Measurements from ENCODE around the gene PTPN20. TPM values are rescaled to one million over a fixed set of nuclear protein-coding genes. Genes with fewer than 3 reads are reported as not detected.

PTPN20 gene
- total RNA-seq, 1 experiment from 2014 or later = 0.96 TPM

GRCh38 chr10:46999217-46999616 is 88.0 kb downstream of the PTPN20 start (continued):
- TF ChIP-seq, protein P1, sequence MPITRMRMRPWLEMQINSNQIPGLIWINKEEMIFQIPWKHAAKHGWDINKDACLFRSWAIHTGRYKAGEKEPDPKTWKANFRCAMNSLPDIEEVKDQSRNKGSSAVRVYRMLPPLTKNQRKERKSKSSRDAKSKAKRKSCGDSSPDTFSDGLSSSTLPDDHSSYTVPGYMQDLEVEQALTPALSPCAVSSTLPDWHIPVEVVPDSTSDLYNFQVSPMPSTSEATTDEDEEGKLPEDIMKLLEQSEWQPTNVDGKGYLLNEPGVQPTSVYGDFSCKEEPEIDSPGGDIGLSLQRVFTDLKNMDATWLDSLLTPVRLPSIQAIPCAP (CRISPR knock-in tag; IDR thresholded peaks at IDR 0.05) = no peak
- TF ChIP-seq ESRRA (CRISPR knock-in tag; IDR thresholded peaks at IDR 0.05; ENCODE audit: borderline replicate concordance) (no peak), ARID4B (CRISPR knock-in tag; IDR thresholded peaks at IDR 0.05; ENCODE audit: borderline replicate concordance) (no peak), CDX4 (CRISPR knock-in tag; IDR thresholded peaks at IDR 0.05; ENCODE audit: borderline replicate concordance) (no peak), JAZF1 (CRISPR knock-in tag; IDR thresholded peaks at IDR 0.05) (no peak)
- TF ChIP-seq, protein P2, sequence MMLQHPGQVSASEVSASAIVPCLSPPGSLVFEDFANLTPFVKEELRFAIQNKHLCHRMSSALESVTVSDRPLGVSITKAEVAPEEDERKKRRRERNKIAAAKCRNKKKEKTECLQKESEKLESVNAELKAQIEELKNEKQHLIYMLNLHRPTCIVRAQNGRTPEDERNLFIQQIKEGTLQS (CRISPR knock-in tag; conservative IDR thresholded peaks at IDR 0.05) = no peak

GRCh38 chr10:47008769-47009168 is 97.5 kb downstream of the PTPN20 start:
- DNase-seq (ENCODE audit: low spot score) = no peak
- ATAC-seq = no peak
- CTCF ChIA-PET = interaction anchor here (1.7 kb wide), 1 partner anchor 14 kb away, joined by 6 read pairs; no protein-coding TSS in a partner anchor
- no peak for TF ChIP-seq JAZF1 (CRISPR knock-in tag; IDR thresholded peaks at IDR 0.05)
- TF ChIP-seq, protein P3, sequence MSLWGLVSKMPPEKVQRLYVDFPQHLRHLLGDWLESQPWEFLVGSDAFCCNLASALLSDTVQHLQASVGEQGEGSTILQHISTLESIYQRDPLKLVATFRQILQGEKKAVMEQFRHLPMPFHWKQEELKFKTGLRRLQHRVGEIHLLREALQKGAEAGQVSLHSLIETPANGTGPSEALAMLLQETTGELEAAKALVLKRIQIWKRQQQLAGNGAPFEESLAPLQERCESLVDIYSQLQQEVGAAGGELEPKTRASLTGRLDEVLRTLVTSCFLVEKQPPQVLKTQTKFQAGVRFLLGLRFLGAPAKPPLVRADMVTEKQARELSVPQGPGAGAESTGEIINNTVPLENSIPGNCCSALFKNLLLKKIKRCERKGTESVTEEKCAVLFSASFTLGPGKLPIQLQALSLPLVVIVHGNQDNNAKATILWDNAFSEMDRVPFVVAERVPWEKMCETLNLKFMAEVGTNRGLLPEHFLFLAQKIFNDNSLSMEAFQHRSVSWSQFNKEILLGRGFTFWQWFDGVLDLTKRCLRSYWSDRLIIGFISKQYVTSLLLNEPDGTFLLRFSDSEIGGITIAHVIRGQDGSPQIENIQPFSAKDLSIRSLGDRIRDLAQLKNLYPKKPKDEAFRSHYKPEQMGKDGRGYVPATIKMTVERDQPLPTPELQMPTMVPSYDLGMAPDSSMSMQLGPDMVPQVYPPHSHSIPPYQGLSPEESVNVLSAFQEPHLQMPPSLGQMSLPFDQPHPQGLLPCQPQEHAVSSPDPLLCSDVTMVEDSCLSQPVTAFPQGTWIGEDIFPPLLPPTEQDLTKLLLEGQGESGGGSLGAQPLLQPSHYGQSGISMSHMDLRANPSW (CRISPR knock-in tag; conservative IDR thresholded peaks at IDR 0.05; ENCODE audit: low read depth) = no peak
- no peak for TF ChIP-seq CDX4 (CRISPR knock-in tag; IDR thresholded peaks at IDR 0.05; ENCODE audit: borderline replicate concordance)
- no peak for TF ChIP-seq GRHL2 (CRISPR knock-in tag; IDR thresholded peaks at IDR 0.05; ENCODE audit: insufficient replicate concordance, severe bottlenecking)
- TF ChIP-seq, protein P4, sequence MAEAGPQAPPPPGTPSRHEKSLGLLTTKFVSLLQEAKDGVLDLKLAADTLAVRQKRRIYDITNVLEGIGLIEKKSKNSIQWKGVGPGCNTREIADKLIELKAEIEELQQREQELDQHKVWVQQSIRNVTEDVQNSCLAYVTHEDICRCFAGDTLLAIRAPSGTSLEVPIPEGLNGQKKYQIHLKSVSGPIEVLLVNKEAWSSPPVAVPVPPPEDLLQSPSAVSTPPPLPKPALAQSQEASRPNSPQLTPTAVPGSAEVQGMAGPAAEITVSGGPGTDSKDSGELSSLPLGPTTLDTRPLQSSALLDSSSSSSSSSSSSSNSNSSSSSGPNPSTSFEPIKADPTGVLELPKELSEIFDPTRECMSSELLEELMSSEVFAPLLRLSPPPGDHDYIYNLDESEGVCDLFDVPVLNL (CRISPR knock-in tag; IDR thresholded peaks at IDR 0.05; ENCODE audit: borderline replicate concordance, low read depth) = no peak
- no peak for TF ChIP-seq ATF2 (CRISPR knock-in tag; IDR thresholded peaks at IDR 0.05; ENCODE audit: borderline replicate concordance, low read depth)
- TF ChIP-seq, protein P5, sequence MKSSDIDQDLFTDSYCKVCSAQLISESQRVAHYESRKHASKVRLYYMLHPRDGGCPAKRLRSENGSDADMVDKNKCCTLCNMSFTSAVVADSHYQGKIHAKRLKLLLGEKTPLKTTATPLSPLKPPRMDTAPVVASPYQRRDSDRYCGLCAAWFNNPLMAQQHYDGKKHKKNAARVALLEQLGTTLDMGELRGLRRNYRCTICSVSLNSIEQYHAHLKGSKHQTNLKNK (CRISPR knock-in tag; IDR thresholded peaks at IDR 0.05) = no peak
- TF ChIP-seq ZNF263 (CRISPR knock-in tag; IDR thresholded peaks at IDR 0.05; ENCODE audit: low read depth) = no peak
- TF ChIP-seq ESRRA (CRISPR knock-in tag; IDR thresholded peaks at IDR 0.05; ENCODE audit: borderline replicate concordance) = no peak
- no peak for TF ChIP-seq ZNF425 (CRISPR knock-in tag; conservative IDR thresholded peaks at IDR 0.05)
- TF ChIP-seq SP1 (CRISPR knock-in tag; conservative IDR thresholded peaks at IDR 0.05) = no peak
- TF ChIP-seq SMAD4 (CRISPR knock-in tag; IDR thresholded peaks at IDR 0.05) = no peak
- TF ChIP-seq NFATC4 (CRISPR knock-in tag; IDR thresholded peaks at IDR 0.05) = no peak
- no peak for TF ChIP-seq PRRX2 (CRISPR knock-in tag; IDR thresholded peaks at IDR 0.05)
- no peak for TF ChIP-seq ZNF232 (CRISPR knock-in tag; IDR thresholded peaks at IDR 0.05)
- TF ChIP-seq, protein P6, sequence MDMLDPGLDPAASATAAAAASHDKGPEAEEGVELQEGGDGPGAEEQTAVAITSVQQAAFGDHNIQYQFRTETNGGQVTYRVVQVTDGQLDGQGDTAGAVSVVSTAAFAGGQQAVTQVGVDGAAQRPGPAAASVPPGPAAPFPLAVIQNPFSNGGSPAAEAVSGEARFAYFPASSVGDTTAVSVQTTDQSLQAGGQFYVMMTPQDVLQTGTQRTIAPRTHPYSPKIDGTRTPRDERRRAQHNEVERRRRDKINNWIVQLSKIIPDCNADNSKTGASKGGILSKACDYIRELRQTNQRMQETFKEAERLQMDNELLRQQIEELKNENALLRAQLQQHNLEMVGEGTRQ (CRISPR knock-in tag; IDR thresholded peaks at IDR 0.05) = no peak

More at GRCh38 chr10:47008769-47009168, 97.5 kb downstream of the PTPN20 start:
- Mint-ChIP-seq H3K4me3 (no peak overlapping the region), H3K27ac (no peak overlapping the region), H3K27me3 (ENCODE audit: low read depth) (no peaks in the 10 kb centered on the region), H3K4me1 (no peaks in the 10 kb centered on the region), H3K36me3 (no peaks in the 10 kb centered on the region), H3K9me3 (no peaks in the 10 kb centered on the region)
- POLR2A ChIA-PET = no interaction called here

Data from WTC11 (cell line).